Activated naive CD4-positive, alpha-beta T cell treated with anti-CD3 and anti-CD28 coated beads, Interleukin-2, amount 10 ng/mL, durations not matched to agents 7 days and 5 days (primary cell): ENCODE results near the gene MAML3.

Source experiments
- CTCF ChIA-PET: fragments of 350-600 bp; sonication (Branson Sonifier 250); formaldehyde crosslinking; loops from one replicate; lab custom pipeline; 2021; ENCODE audit warnings: antibody characterized with exemption; lab: Charles Lee
- DNase-seq: peaks from one replicate; pipeline ENCODE4 v3.0.0-alpha.2; 2020
- H3K27ac Mint-ChIP-seq: one replicate; pipeline ENCODE4 v1.8.0; 2021; ENCODE audit warnings: mild to moderate bottlenecking, moderate library complexity, mixed read lengths
- H3K27me3 Mint-ChIP-seq: one replicate; pipeline ENCODE4 v1.8.0; 2021; ENCODE audit warnings: mild to moderate bottlenecking, mixed read lengths
- H3K36me3 Mint-ChIP-seq: one replicate; pipeline ENCODE4 v1.8.0; 2021; ENCODE audit warnings: mixed read lengths
- H3K4me1 Mint-ChIP-seq: one replicate; pipeline ENCODE4 v1.8.0; 2021; ENCODE audit warnings: mixed read lengths
- H3K4me3 Mint-ChIP-seq: one replicate; pipeline ENCODE4 v1.8.0; 2021; ENCODE audit warnings: mild to moderate bottlenecking, moderate library complexity, mixed read lengths
- H3K9me3 Mint-ChIP-seq: one replicate; pipeline ENCODE4 v1.8.0; 2021; ENCODE audit warnings: mixed read lengths

MAML3 gene

GRCh38 chr4:140018931-140019618, 134.9 kb downstream of the MAML3 start:
- H3K9me3 Mint-ChIP-seq: no peaks in the 10 kb centered on the region
- no peak for DNase-seq
- no peak overlapping the region for H3K4me3 Mint-ChIP-seq
- no peaks in the 10 kb centered on the region for H3K36me3 Mint-ChIP-seq
- no peak overlapping the region for H3K27ac Mint-ChIP-seq
- H3K4me1 Mint-ChIP-seq: no peaks in the 10 kb centered on the region
- CTCF ChIA-PET: no interaction called here
- peaks cover 4% of the 10 kb centered on the region for H3K27me3 Mint-ChIP-seq

GRCh38 chr4:140014284-140014683, 139.7 kb downstream of the MAML3 start:
- Mint-ChIP-seq H3K4me3 (no peak overlapping the region), H3K36me3 (no peaks in the 10 kb centered on the region), H3K9me3 (no peaks in the 10 kb centered on the region), H3K27ac (no peak overlapping the region), H3K27me3 (peaks cover 9% of the 10 kb centered on the region), H3K4me1 (peaks cover 6% of the 10 kb centered on the region)
- DNase-seq: no peak
- CTCF ChIA-PET: interaction anchor here (1.0 to 4.2 kb wide), 4 partner anchors 41 to 346 kb away, joined by 3 to 33 read pairs (median 12); no protein-coding TSS in a partner anchor

GRCh38 chr4:140012688-140013486, 141.1 kb downstream of the MAML3 start:
- H3K4me1 Mint-ChIP-seq: peaks cover 6% of the 10 kb centered on the region
- H3K36me3 Mint-ChIP-seq: no peaks in the 10 kb centered on the region
- peaks cover 9% of the 10 kb centered on the region for H3K27me3 Mint-ChIP-seq
- H3K9me3 Mint-ChIP-seq: no peaks in the 10 kb centered on the region
- CTCF ChIA-PET: interaction anchor here (0.5 to 4.2 kb wide), 20 partner anchors 10 to 708 kb away, joined by 3 to 33 read pairs (median 3); no protein-coding TSS in a partner anchor
- H3K27ac Mint-ChIP-seq: no peak overlapping the region
- H3K4me3 Mint-ChIP-seq: no peak overlapping the region
- peak; percentile 73 for DNase-seq

GRCh38 chr4:140005699-140006098, 148.3 kb downstream of the MAML3 start:
- no peak overlapping the region for H3K27ac Mint-ChIP-seq
- no peaks in the 10 kb centered on the region for H3K9me3 Mint-ChIP-seq
- H3K36me3 Mint-ChIP-seq: no peaks in the 10 kb centered on the region
- peaks cover 8% of the 10 kb centered on the region for H3K27me3 Mint-ChIP-seq
- H3K4me1 Mint-ChIP-seq: no peaks in the 10 kb centered on the region
- CTCF ChIA-PET: no interaction called here
- no peak overlapping the region for H3K4me3 Mint-ChIP-seq
- DNase-seq: no peak

- H3K27ac Mint-ChIP-seq: no peak overlapping the region
- H3K27me3 Mint-ChIP-seq: peaks cover 8% of the 10 kb centered on the region
- CTCF ChIA-PET: no interaction called here
- no peak overlapping the region for H3K4me3 Mint-ChIP-seq
- H3K36me3 Mint-ChIP-seq: no peaks in the 10 kb centered on the region
- no peaks in the 10 kb centered on the region for H3K4me1 Mint-ChIP-seq
- no peak for DNase-seq
- H3K9me3 Mint-ChIP-seq: no peaks in the 10 kb centered on the region
These were observed 148.9 kb downstream of the MAML3 start for GRCh38 chr4:140004922-140005627.

GRCh38 chr4:140004549-140004895, 149.5 kb downstream of the MAML3 start:
- no peaks in the 10 kb centered on the region for H3K36me3 Mint-ChIP-seq
- H3K4me1 Mint-ChIP-seq: no peaks in the 10 kb centered on the region
- no peak overlapping the region for H3K4me3 Mint-ChIP-seq
- H3K27ac Mint-ChIP-seq: no peak overlapping the region
- peaks cover 8% of the 10 kb centered on the region for H3K27me3 Mint-ChIP-seq
- DNase-seq: no peak
- CTCF ChIA-PET: no interaction called here
- no peaks in the 10 kb centered on the region for H3K9me3 Mint-ChIP-seq

- H3K4me1 Mint-ChIP-seq: no peaks in the 10 kb centered on the region
- CTCF ChIA-PET: interaction anchor here (1.1 to 1.7 kb wide), 2 partner anchors 8 to 327 kb away, joined by 3 to 7 read pairs; no protein-coding TSS in a partner anchor
- no peak for DNase-seq
- H3K9me3 Mint-ChIP-seq: no peaks in the 10 kb centered on the region
- H3K27me3 Mint-ChIP-seq: peaks cover 8% of the 10 kb centered on the region
- H3K36me3 Mint-ChIP-seq: no peaks in the 10 kb centered on the region
- no peak overlapping the region for H3K4me3 Mint-ChIP-seq
- H3K27ac Mint-ChIP-seq: no peak overlapping the region
These were observed 150.0 kb downstream of the MAML3 start for GRCh38 chr4:140003876-140004548.

GRCh38 chr4:140000232-140000631, 153.8 kb downstream of the MAML3 start:
- H3K9me3 Mint-ChIP-seq: no peaks in the 10 kb centered on the region
- DNase-seq: no peak
- H3K4me3 Mint-ChIP-seq: no peak overlapping the region
- H3K4me1 Mint-ChIP-seq: no peaks in the 10 kb centered on the region
- H3K36me3 Mint-ChIP-seq: no peaks in the 10 kb centered on the region
- CTCF ChIA-PET: no interaction called here
- no peak overlapping the region for H3K27ac Mint-ChIP-seq
- H3K27me3 Mint-ChIP-seq: peaks cover 8% of the 10 kb centered on the region

- no peaks in the 10 kb centered on the region for H3K4me1 Mint-ChIP-seq
- CTCF ChIA-PET: no interaction called here
These were observed 164.9 kb downstream of the MAML3 start for GRCh38 chr4:139988863-139989765.

GRCh38 chr4:139987502-139987850, 166.5 kb downstream of the MAML3 start:
- Mint-ChIP-seq H3K27me3 (no peaks in the 10 kb centered on the region), H3K4me1 (no peaks in the 10 kb centered on the region), H3K27ac (no peak overlapping the region), H3K36me3 (no peaks in the 10 kb centered on the region), H3K4me3 (no peak overlapping the region), H3K9me3 (no peaks in the 10 kb centered on the region)
- no peak for DNase-seq
- CTCF ChIA-PET: no interaction called here

More at GRCh38 chr4:139988863-139989765, 164.9 kb downstream of the MAML3 start:
- H3K4me3 Mint-ChIP-seq: no peak overlapping the region
- no peak for DNase-seq
- peaks cover under 1% of the 10 kb centered on the region for H3K27me3 Mint-ChIP-seq
- no peaks in the 10 kb centered on the region for H3K9me3 Mint-ChIP-seq
- H3K27ac Mint-ChIP-seq: no peak overlapping the region
- H3K36me3 Mint-ChIP-seq: no peaks in the 10 kb centered on the region

- Mint-ChIP-seq H3K4me1 (no peaks in the 10 kb centered on the region), H3K4me3 (no peak overlapping the region), H3K36me3 (no peaks in the 10 kb centered on the region), H3K9me3 (no peaks in the 10 kb centered on the region), H3K27ac (no peak overlapping the region), H3K27me3 (no peaks in the 10 kb centered on the region)
- CTCF ChIA-PET: no interaction called here
- DNase-seq: no peak
These were observed 167.1 kb downstream of the MAML3 start for GRCh38 chr4:139986689-139987501.

GRCh38 chr4:139986106-139986505, 167.9 kb downstream of the MAML3 start:
- DNase-seq: no peak
- Mint-ChIP-seq H3K27me3 (no peaks in the 10 kb centered on the region), H3K27ac (no peak overlapping the region), H3K4me3 (no peak overlapping the region), H3K9me3 (no peaks in the 10 kb centered on the region), H3K36me3 (no peaks in the 10 kb centered on the region), H3K4me1 (no peaks in the 10 kb centered on the region)
- CTCF ChIA-PET: no interaction called here

GRCh38 chr4:139985401-139985800, 168.6 kb downstream of the MAML3 start:
- Mint-ChIP-seq H3K27ac (no peak overlapping the region), H3K9me3 (no peaks in the 10 kb centered on the region), H3K4me1 (no peaks in the 10 kb centered on the region), H3K27me3 (no peaks in the 10 kb centered on the region), H3K36me3 (no peaks in the 10 kb centered on the region), H3K4me3 (no peak overlapping the region)
- CTCF ChIA-PET: no interaction called here
- DNase-seq: no peak
